ENCODE data around the gene TEX264.

Gene TEX264

GRCh38 chr3:51684971-51685751, 14.1 kb downstream of the TEX264 start:
- Histone ChIP-seq H3K9ac (ENCODE audit: low read length) (no peak overlapping the region), H3K27me3 (ENCODE audit: control insufficient read depth in 1 of 2, insufficient read depth in 1 of 2, low read length in 2 of 2) (no peaks in the 10 kb centered on the region), H3K79me1 (replicated peaks; ENCODE audit: low read length, poor library complexity, severe bottlenecking) (peaks cover 49% of the 10 kb centered on the region), H3K4me1 (ENCODE audit: control insufficient read depth, insufficient read depth, low read depth, low read length) (peaks cover 8% of the 10 kb centered on the region), H3K4me3 (ENCODE audit: insufficient read depth in 1 of 2, low read depth in 1 of 2, low read length in 2 of 2) (no peak overlapping the region), H4K91ac (ENCODE audit: low read length) (no peak overlapping the region), H2BK12ac (ENCODE audit: low read length in 2 of 2) (no peak overlapping the region), H2BK5ac (ENCODE audit: low read depth, low read length, poor library complexity, severe bottlenecking) (no peak overlapping the region), H2AK5ac (ENCODE audit: low read length, severe bottlenecking) (no peak overlapping the region), H3K18ac (ENCODE audit: low read depth in 1 of 2, low read length in 2 of 2) (no peak overlapping the region), H3K23ac (ENCODE audit: low read length in 2 of 2) (no peak overlapping the region), H3K4me2 (ENCODE audit: low read length, poor library complexity, severe bottlenecking) (no peak overlapping the region), H2BK120ac (ENCODE audit: low read depth, low read length) (no peak overlapping the region), H3K14ac (ENCODE audit: low read length in 2 of 2) (no peak overlapping the region), H3K9me3 (ENCODE audit: control insufficient read depth, low read length) (no peaks in the 10 kb centered on the region), H3K36me3 (ENCODE audit: control insufficient read depth in 1 of 2, insufficient read depth in 2 of 2, low read depth in 1 of 2, low read length in 2 of 2) (peaks cover 64 to 75% of the 10 kb centered on the region in 2 experiments), H4K8ac (ENCODE audit: low read length) (no peak overlapping the region), H2AFZ (ENCODE audit: low read depth, low read length) (no peak overlapping the region), H3K27ac (ENCODE audit: low read length, poor library complexity, severe bottlenecking) (no peak overlapping the region), H3K4ac (ENCODE audit: low read depth in 1 of 2, low read length in 2 of 2) (no peak overlapping the region), H2BK15ac (ENCODE audit: low read depth, poor library complexity, severe bottlenecking) (no peak overlapping the region)
- 86% methylated on average over 7 of the region's 7 CpGs for WGBS
- DNase-seq: no peak

DNA sequence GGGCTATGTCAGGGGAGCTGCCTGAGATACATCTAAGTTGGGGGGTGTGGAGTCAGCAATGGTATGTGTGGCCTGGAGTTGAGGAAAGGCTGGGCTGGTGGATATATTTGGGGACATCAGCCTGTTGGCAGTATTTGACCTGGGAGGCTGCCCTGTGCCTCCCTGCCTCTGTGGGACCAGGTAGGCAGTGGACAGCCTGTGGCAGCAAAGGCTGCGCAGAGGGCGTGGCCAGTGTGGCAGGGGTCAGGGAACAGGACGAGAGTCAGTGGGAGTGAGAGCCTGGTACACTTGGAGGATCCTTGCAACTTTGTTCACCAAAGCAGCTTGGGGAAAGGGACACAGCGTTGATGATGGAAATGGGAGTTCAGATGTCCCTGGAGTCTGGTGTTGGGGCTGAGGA, 15.0 kb downstream of the TEX264 start:
- no peaks in the 10 kb centered on the region for H3K27me3 ChIP-seq (ENCODE audit: control insufficient read depth in 1 of 2, insufficient read depth in 1 of 2, low read length in 2 of 2)
- H3K4me2 ChIP-seq (ENCODE audit: low read length, poor library complexity, severe bottlenecking): no peak overlapping the region
- H4K8ac ChIP-seq (ENCODE audit: low read length): no peak overlapping the region
- H2AK5ac ChIP-seq (ENCODE audit: low read length, severe bottlenecking): no peak overlapping the region
- 91% methylated on average over 4 of the region's 4 CpGs for whole genome bisulfite sequencing
- no peak overlapping the region for H3K18ac ChIP-seq (ENCODE audit: low read depth in 1 of 2, low read length in 2 of 2)
- no peak overlapping the region for H2AFZ ChIP-seq (ENCODE audit: low read depth, low read length)
- no peak overlapping the region for H2BK15ac ChIP-seq (ENCODE audit: low read depth, poor library complexity, severe bottlenecking)
- H3K4me3 ChIP-seq (ENCODE audit: insufficient read depth in 1 of 2, low read depth in 1 of 2, low read length in 2 of 2): no peak overlapping the region
- H3K23ac ChIP-seq (ENCODE audit: low read length in 2 of 2): no peak overlapping the region
- H3K4ac ChIP-seq (ENCODE audit: low read depth in 1 of 2, low read length in 2 of 2): no peak overlapping the region
- H4K91ac ChIP-seq (ENCODE audit: low read length): no peak overlapping the region
- H3K14ac ChIP-seq (ENCODE audit: low read length in 2 of 2): no peak overlapping the region
- H3K79me1 ChIP-seq (replicated peaks; ENCODE audit: low read length, poor library complexity, severe bottlenecking): peaks cover 47% of the 10 kb centered on the region
- no peak for DNase-seq
- no peak overlapping the region for H2BK12ac ChIP-seq (ENCODE audit: low read length in 2 of 2)
- no peaks in the 10 kb centered on the region for H3K9me3 ChIP-seq (ENCODE audit: control insufficient read depth, low read length)
- H2BK120ac ChIP-seq (ENCODE audit: low read depth, low read length): no peak overlapping the region
- no peak overlapping the region for H2BK5ac ChIP-seq (ENCODE audit: low read depth, low read length, poor library complexity, severe bottlenecking)
- no peak overlapping the region for H3K27ac ChIP-seq (ENCODE audit: low read length, poor library complexity, severe bottlenecking)
- peaks cover 8% of the 10 kb centered on the region for H3K4me1 ChIP-seq (ENCODE audit: control insufficient read depth, insufficient read depth, low read depth, low read length)
- H3K9ac ChIP-seq (ENCODE audit: low read length): no peak overlapping the region
- peaks cover 67 to 78% of the 10 kb centered on the region in 2 experiments for H3K36me3 ChIP-seq (ENCODE audit: control insufficient read depth in 1 of 2, insufficient read depth in 2 of 2, low read depth in 1 of 2, low read length in 2 of 2)

GRCh38 chr3:51686512-51687215, 15.6 kb downstream of the TEX264 start:
- H2BK5ac ChIP-seq (ENCODE audit: low read depth, low read length, poor library complexity, severe bottlenecking): no peak overlapping the region
- no peak overlapping the region for H3K9ac ChIP-seq (ENCODE audit: low read length)
- H3K27me3 ChIP-seq (ENCODE audit: control insufficient read depth in 1 of 2, insufficient read depth in 1 of 2, low read length in 2 of 2): no peaks in the 10 kb centered on the region
- peaks cover 47% of the 10 kb centered on the region for H3K79me1 ChIP-seq (replicated peaks; ENCODE audit: low read length, poor library complexity, severe bottlenecking)
- WGBS: 85% methylated on average over 10 of the region's 10 CpGs
- H4K91ac ChIP-seq (ENCODE audit: low read length): no peak overlapping the region
- H3K4ac ChIP-seq (ENCODE audit: low read depth in 1 of 2, low read length in 2 of 2): no peak overlapping the region
- H3K27ac ChIP-seq (ENCODE audit: low read length, poor library complexity, severe bottlenecking): no peak overlapping the region
- peak; percentile 7 for DNase-seq
- H3K18ac ChIP-seq (ENCODE audit: low read depth in 1 of 2, low read length in 2 of 2): no peak overlapping the region
- H3K9me3 ChIP-seq (ENCODE audit: control insufficient read depth, low read length): no peaks in the 10 kb centered on the region
- no peak overlapping the region for H4K8ac ChIP-seq (ENCODE audit: low read length)
- no peak overlapping the region for H3K4me2 ChIP-seq (ENCODE audit: low read length, poor library complexity, severe bottlenecking)
- H2AFZ ChIP-seq (ENCODE audit: low read depth, low read length): no peak overlapping the region
- H3K36me3 ChIP-seq (ENCODE audit: control insufficient read depth in 1 of 2, insufficient read depth in 2 of 2, low read depth in 1 of 2, low read length in 2 of 2): peaks cover 73 to 80% of the 10 kb centered on the region in 2 experiments
- H2BK120ac ChIP-seq (ENCODE audit: low read depth, low read length): no peak overlapping the region
- H3K4me3 ChIP-seq (ENCODE audit: insufficient read depth in 1 of 2, low read depth in 1 of 2, low read length in 2 of 2): no peak overlapping the region
- no peak overlapping the region for H3K14ac ChIP-seq (ENCODE audit: low read length in 2 of 2)
- H2BK12ac ChIP-seq (ENCODE audit: low read length in 2 of 2): no peak overlapping the region
- peaks cover 4% of the 10 kb centered on the region for H3K4me1 ChIP-seq (ENCODE audit: control insufficient read depth, insufficient read depth, low read depth, low read length)
- H2BK15ac ChIP-seq (ENCODE audit: low read depth, poor library complexity, severe bottlenecking): no peak overlapping the region
- no peak overlapping the region for H3K23ac ChIP-seq (ENCODE audit: low read length in 2 of 2)
- H2AK5ac ChIP-seq (ENCODE audit: low read length, severe bottlenecking): no peak overlapping the region

- Histone ChIP-seq H3K27me3 (ENCODE audit: control insufficient read depth in 1 of 2, insufficient read depth in 1 of 2, low read length in 2 of 2) (no peaks in the 10 kb centered on the region), H2BK12ac (ENCODE audit: low read length in 2 of 2) (no peak overlapping the region), H3K4me3 (ENCODE audit: insufficient read depth in 1 of 2, low read depth in 1 of 2, low read length in 2 of 2) (no peak overlapping the region), H3K14ac (ENCODE audit: low read length in 2 of 2) (no peak overlapping the region), H3K9ac (ENCODE audit: low read length) (peak overlapping the region; percentile 6), H3K36me3 (ENCODE audit: control insufficient read depth in 1 of 2, insufficient read depth in 2 of 2, low read depth in 1 of 2, low read length in 2 of 2) (peaks cover 77 to 80% of the 10 kb centered on the region in 2 experiments), H3K18ac (ENCODE audit: low read depth in 1 of 2, low read length in 2 of 2) (no peak overlapping the region), H4K91ac (ENCODE audit: low read length) (no peak overlapping the region), H2BK5ac (ENCODE audit: low read depth, low read length, poor library complexity, severe bottlenecking) (no peak overlapping the region), H2AFZ (ENCODE audit: low read depth, low read length) (no peak overlapping the region), H3K4ac (ENCODE audit: low read depth in 1 of 2, low read length in 2 of 2) (no peak overlapping the region), H3K4me2 (ENCODE audit: low read length, poor library complexity, severe bottlenecking) (no peak overlapping the region), H2BK120ac (ENCODE audit: low read depth, low read length) (no peak overlapping the region), H3K9me3 (ENCODE audit: control insufficient read depth, low read length) (no peaks in the 10 kb centered on the region), H3K27ac (ENCODE audit: low read length, poor library complexity, severe bottlenecking) (no peak overlapping the region), H3K79me1 (replicated peaks; ENCODE audit: low read length, poor library complexity, severe bottlenecking) (peaks cover 40% of the 10 kb centered on the region), H3K4me1 (ENCODE audit: control insufficient read depth, insufficient read depth, low read depth, low read length) (peaks cover 4% of the 10 kb centered on the region), H2AK5ac (ENCODE audit: low read length, severe bottlenecking) (no peak overlapping the region), H3K23ac (ENCODE audit: low read length in 2 of 2) (no peak overlapping the region), H2BK15ac (ENCODE audit: low read depth, poor library complexity, severe bottlenecking) (no peak overlapping the region), H4K8ac (ENCODE audit: low read length) (no peak overlapping the region)
- WGBS: 86% methylated on average over 14 of the region's 14 CpGs
- peak; percentile 53 for DNase-seq
Measured at GRCh38 chr3:51687431-51688205, 16.6 kb downstream of the TEX264 start.
